Measurements from ENCODE around the gene CD164L2. TPM values are rescaled to one million over a fixed set of nuclear protein-coding genes. Genes with fewer than 3 reads are reported as not detected.
"Not testable (repeated sequence)": the region's sequence is repeated elsewhere in the genome, so short reads cannot be mapped to it uniquely, and the experiment has no call there.

Gene CD164L2
- total RNA-seq, 1 donor from 2014 or later, result not detected

GRCh38 chr1:27410709-27411108 lies 27.6 kb upstream of the CD164L2 start:
- Mint-ChIP-seq H3K36me3 (ENCODE audit: unreplicated experiment) (peaks cover 58% of the 10 kb centered on the region), H3K4me3 (ENCODE audit: unreplicated experiment) (no peak overlapping the region), H3K9me3 (ENCODE audit: unreplicated experiment) (no peaks in the 10 kb centered on the region), H3K27ac (ENCODE audit: unreplicated experiment) (no peak overlapping the region), H3K4me1 (ENCODE audit: unreplicated experiment) (peaks cover 19% of the 10 kb centered on the region), H3K27me3 (ENCODE audit: unreplicated experiment) (no peaks in the 10 kb centered on the region)
- TF ChIP-seq, protein P1, sequence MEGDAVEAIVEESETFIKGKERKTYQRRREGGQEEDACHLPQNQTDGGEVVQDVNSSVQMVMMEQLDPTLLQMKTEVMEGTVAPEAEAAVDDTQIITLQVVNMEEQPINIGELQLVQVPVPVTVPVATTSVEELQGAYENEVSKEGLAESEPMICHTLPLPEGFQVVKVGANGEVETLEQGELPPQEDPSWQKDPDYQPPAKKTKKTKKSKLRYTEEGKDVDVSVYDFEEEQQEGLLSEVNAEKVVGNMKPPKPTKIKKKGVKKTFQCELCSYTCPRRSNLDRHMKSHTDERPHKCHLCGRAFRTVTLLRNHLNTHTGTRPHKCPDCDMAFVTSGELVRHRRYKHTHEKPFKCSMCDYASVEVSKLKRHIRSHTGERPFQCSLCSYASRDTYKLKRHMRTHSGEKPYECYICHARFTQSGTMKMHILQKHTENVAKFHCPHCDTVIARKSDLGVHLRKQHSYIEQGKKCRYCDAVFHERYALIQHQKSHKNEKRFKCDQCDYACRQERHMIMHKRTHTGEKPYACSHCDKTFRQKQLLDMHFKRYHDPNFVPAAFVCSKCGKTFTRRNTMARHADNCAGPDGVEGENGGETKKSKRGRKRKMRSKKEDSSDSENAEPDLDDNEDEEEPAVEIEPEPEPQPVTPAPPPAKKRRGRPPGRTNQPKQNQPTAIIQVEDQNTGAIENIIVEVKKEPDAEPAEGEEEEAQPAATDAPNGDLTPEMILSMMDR (IDR thresholded peaks at IDR 0.05), result no peak
- no peak for DNase-seq (ENCODE audit: extremely low spot score, unreplicated experiment)

DNA sequence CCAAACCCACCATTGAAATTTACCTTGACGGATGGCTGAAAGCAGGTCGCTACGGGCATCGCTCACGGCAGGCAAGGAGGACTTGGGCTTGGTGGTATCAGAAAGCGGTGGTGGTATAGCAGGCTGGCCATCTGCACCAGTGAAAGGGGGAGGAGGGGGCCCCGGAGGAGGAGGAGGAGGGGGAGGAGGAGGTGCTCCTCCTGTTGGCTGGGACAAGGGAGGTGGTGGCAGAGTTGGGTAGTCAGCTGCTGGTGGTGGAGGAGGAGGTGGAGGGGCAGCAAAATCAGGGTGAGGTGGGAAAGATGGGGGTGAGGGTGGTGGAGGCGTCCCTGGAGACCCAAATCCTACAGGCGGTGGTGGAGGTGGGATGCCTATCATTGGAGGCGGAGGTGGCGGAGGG lies 26.5 kb upstream of the CD164L2 start:
- no peaks in the 10 kb centered on the region for H3K27me3 Mint-ChIP-seq (ENCODE audit: unreplicated experiment)
- no peak overlapping the region for H3K4me3 Mint-ChIP-seq (ENCODE audit: unreplicated experiment)
- TF ChIP-seq, protein P1 (IDR thresholded peaks at IDR 0.05), result no peak
- DNase-seq (ENCODE audit: extremely low spot score, unreplicated experiment), result no peak
- peaks cover 51% of the 10 kb centered on the region for H3K36me3 Mint-ChIP-seq (ENCODE audit: unreplicated experiment)
- H3K4me1 Mint-ChIP-seq (ENCODE audit: unreplicated experiment), result peaks cover 22% of the 10 kb centered on the region
- no peaks in the 10 kb centered on the region for H3K9me3 Mint-ChIP-seq (ENCODE audit: unreplicated experiment)
- H3K27ac Mint-ChIP-seq (ENCODE audit: unreplicated experiment), result no peak overlapping the region

- Mint-ChIP-seq H3K9me3 (ENCODE audit: unreplicated experiment) (no peaks in the 10 kb centered on the region), H3K4me1 (ENCODE audit: unreplicated experiment) (peaks cover 37% of the 10 kb centered on the region), H3K4me3 (ENCODE audit: unreplicated experiment) (no peak overlapping the region), H3K27me3 (ENCODE audit: unreplicated experiment) (no peaks in the 10 kb centered on the region), H3K36me3 (ENCODE audit: unreplicated experiment) (peaks cover 39% of the 10 kb centered on the region), H3K27ac (ENCODE audit: unreplicated experiment) (no peak overlapping the region)
- DNase-seq (ENCODE audit: extremely low spot score, unreplicated experiment), result no peak
- TF ChIP-seq, protein P1 (IDR thresholded peaks at IDR 0.05), result no peak
Measured at GRCh38 chr1:27408151-27408550, 25.0 kb upstream of the CD164L2 start.

DNA sequence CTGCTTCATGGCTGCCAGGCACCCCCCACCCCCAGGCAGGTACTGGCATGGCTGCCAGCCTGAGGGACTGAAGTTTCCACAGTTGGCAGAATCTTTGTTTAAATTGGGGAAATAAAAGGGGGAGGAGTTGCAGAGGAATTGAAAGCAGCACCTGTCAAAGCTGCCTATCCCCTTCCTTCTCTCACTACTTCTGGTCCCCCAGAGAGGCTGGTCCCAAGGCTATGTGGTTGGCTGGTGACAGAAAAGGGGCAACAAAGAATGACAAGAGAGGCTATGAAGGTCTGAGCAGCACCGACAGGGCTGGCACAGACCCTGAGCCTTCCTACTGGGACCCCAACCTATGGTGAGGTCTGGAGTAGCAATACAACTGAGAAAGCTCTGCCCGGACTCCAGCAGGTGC lies 23.7 kb upstream of the CD164L2 start:
- H3K27ac Mint-ChIP-seq (ENCODE audit: unreplicated experiment), result peak overlapping the region; percentile 62
- peaks cover 46% of the 10 kb centered on the region for H3K4me1 Mint-ChIP-seq (ENCODE audit: unreplicated experiment)
- H3K36me3 Mint-ChIP-seq (ENCODE audit: unreplicated experiment), result peaks cover 29% of the 10 kb centered on the region
- not testable (repeated sequence) for H3K9me3 Mint-ChIP-seq (ENCODE audit: unreplicated experiment); DNase-seq (ENCODE audit: extremely low spot score, unreplicated experiment); H3K27me3 Mint-ChIP-seq (ENCODE audit: unreplicated experiment); H3K4me3 Mint-ChIP-seq (ENCODE audit: unreplicated experiment)

GRCh38 chr1:27406362-27406680 lies 23.2 kb upstream of the CD164L2 start:
- no peaks in the 10 kb centered on the region for H3K27me3 Mint-ChIP-seq (ENCODE audit: unreplicated experiment)
- no peak for DNase-seq (ENCODE audit: extremely low spot score, unreplicated experiment)
- H3K27ac Mint-ChIP-seq (ENCODE audit: unreplicated experiment), result peak overlapping the region; percentile 88
- no peaks in the 10 kb centered on the region for H3K9me3 Mint-ChIP-seq (ENCODE audit: unreplicated experiment)
- no peak overlapping the region for H3K4me3 Mint-ChIP-seq (ENCODE audit: unreplicated experiment)
- H3K4me1 Mint-ChIP-seq (ENCODE audit: unreplicated experiment), result peaks cover 50% of the 10 kb centered on the region
- TF ChIP-seq, protein P1 (IDR thresholded peaks at IDR 0.05), result no peak
- H3K36me3 Mint-ChIP-seq (ENCODE audit: unreplicated experiment), result peaks cover 28% of the 10 kb centered on the region
